WI38 (cell line): ENCODE results near the gene SLC48A1.

Experiments
- H3K4me3 ChIP-seq: 2 replicates; pipeline ENCODE4 v1.5.1; 2011; ENCODE audit warnings: low read depth, mild to moderate bottlenecking, control low read depth, low read length
- TF ChIP-seq, protein P1 (sequence below): IDR thresholded peaks from 2 replicates; pipeline ENCODE4 v1.5.1; 2012; ENCODE audit warnings: low read depth, mild to moderate bottlenecking, control low read depth, low read length

The SLC48A1 gene

DNA sequence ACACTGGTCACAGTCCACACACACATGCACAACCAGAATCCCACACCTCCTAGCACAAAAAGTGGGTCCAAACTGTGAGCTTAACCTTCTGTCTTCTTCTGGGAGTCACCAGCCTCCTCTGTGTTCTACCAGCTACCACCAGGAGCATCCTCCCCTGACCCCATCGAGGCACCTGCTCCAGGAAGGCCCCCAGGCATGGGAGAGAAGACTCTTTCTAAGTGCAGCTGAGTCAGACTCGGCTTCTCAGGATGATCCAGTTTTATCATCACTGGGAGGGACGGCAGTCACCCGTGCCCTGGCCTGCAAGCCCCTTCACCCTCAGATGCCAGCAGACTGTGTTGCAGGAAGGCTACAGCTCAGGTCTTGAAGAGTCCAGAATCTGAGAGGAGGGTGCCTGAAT lies 39.9 kb upstream of the SLC48A1 start:
- TF ChIP-seq, protein P1, sequence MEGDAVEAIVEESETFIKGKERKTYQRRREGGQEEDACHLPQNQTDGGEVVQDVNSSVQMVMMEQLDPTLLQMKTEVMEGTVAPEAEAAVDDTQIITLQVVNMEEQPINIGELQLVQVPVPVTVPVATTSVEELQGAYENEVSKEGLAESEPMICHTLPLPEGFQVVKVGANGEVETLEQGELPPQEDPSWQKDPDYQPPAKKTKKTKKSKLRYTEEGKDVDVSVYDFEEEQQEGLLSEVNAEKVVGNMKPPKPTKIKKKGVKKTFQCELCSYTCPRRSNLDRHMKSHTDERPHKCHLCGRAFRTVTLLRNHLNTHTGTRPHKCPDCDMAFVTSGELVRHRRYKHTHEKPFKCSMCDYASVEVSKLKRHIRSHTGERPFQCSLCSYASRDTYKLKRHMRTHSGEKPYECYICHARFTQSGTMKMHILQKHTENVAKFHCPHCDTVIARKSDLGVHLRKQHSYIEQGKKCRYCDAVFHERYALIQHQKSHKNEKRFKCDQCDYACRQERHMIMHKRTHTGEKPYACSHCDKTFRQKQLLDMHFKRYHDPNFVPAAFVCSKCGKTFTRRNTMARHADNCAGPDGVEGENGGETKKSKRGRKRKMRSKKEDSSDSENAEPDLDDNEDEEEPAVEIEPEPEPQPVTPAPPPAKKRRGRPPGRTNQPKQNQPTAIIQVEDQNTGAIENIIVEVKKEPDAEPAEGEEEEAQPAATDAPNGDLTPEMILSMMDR: no peak
- no peak overlapping the region for H3K4me3 ChIP-seq

DNA sequence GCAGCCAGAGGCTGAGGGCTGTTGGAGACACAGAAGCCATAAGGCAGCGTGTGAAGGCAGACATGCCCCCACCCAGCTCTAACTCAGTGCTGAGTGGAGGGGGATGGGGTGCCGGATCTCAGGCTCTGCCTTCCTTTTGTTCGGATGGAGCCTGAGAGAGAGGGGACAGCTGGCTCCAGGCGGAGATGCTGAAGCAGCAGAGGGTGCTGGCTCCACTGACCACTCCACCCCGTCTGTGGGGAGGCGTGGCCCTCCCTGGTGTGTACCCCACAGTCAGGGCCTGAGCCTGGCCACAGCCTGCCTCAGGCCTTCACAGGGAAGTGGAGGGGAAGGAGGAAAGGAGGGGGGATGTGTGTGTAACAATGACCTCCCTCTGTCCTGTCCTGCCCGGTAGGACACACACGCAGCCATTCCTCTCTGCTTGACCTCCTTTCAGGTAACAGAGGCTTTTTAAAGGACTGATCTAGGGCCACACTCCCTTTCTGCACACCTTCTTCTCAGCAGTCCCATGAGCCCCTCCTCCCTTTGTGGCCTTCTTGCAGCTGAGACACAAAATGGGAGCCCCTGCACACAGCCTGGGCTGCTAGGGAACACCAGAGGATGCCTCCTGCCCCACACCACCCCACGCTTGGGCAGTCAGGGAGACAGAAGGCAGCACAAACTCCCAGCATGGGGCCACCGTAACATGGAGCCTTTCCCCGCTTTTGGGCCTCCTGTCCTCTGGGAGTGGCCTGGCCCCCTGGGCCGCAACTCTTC lies 38.1 kb upstream of the SLC48A1 start:
- TF ChIP-seq, protein P1: no peak
- H3K4me3 ChIP-seq: no peak overlapping the region

DNA sequence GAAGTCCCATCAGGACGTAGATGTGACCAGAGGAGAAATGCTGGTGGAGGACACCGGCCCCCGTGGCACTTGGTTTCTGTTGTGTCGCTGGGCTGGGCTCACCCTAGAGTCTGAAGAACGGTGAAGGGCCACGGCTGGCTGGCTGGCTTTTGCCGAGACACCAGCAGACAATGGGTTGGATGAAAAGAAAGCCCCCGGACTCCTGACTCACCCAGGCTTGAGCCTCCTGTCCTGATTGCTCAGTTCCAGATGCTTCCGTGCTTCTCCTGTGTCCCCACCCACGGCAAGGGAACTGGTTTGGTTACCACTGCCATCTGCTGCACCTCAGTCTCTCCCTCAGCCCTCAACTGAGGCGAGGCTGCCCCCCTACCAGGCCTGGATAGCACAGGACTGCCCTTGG lies 37.4 kb upstream of the SLC48A1 start:
- no peak overlapping the region for H3K4me3 ChIP-seq
- TF ChIP-seq, protein P1: no peak

GRCh38 chr12:47736216-47736615 lies 36.8 kb upstream of the SLC48A1 start:
- TF ChIP-seq, protein P1: no peak
- H3K4me3 ChIP-seq: no peak overlapping the region

GRCh38 chr12:47736877-47737676 lies 36.0 kb upstream of the SLC48A1 start:
- H3K4me3 ChIP-seq: no peak overlapping the region

GRCh38 chr12:47737936-47738594 lies 35.0 kb upstream of the SLC48A1 start:
- TF ChIP-seq, protein P1: no peak
- H3K4me3 ChIP-seq: no peak overlapping the region

More at GRCh38 chr12:47736877-47737676, 36.0 kb upstream of the SLC48A1 start:
- TF ChIP-seq, protein P1: no peak
